COR-L47 (cell line): ENCODE data around the gene GPX2.

ENCODE experiments used
- DNase-seq: peaks from one replicate; lab custom pipeline; 2025; lab: John Stamatoyannopoulos, UW

The GPX2 gene

GRCh38 chr14:64960762-64961276 is 18.3 kb upstream of the GPX2 start:
- no peak for DNase-seq

GRCh38 chr14:64958743-64959142 is 16.2 kb upstream of the GPX2 start:
- no peak for DNase-seq

GRCh38 chr14:64958201-64958600 is 15.7 kb upstream of the GPX2 start:
- DNase-seq, result no peak

GRCh38 chr14:64956697-64957406 is 14.3 kb upstream of the GPX2 start:
- DNase-seq, result no peak

GRCh38 chr14:64955297-64955696 is 12.8 kb upstream of the GPX2 start:
- no peak for DNase-seq

DNA sequence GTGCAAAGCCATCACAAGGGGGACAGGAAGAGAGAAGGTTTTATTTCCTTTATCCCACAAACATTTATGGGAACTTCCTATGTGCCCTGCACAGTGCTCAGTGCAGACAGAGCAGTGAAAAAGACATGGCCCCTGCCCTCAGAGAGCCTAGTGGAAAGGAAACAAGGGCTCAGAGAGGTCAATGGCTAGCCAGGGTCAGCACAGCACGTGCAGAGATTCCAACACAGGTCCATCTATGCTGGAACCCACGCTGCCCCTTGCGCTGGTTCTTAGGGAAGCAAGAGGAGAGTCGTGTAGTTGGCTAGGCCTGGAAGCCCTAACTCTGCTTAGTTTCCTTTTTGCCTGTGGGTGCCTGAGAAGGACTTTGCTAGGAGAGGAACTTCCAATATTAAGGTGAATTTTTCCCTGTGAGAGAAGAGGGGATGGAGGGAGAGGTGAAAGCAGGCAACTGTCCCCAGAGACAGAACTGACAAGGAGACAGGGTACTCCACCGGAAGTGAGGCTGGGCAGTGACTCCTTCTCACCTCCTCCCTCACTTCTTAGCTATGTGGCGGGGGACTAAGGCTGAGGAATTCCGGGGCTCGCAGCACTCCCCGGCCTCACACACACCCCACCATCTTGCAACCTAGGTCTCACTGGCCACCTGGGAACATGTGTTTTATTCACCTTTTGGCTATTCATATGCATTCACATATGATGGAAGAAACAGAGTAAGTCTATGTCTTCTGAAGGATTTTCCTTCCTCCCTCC is 12.1 kb upstream of the GPX2 start:
- no peak for DNase-seq

- no peak for DNase-seq
Measured at GRCh38 chr14:64953661-64954060, 11.1 kb upstream of the GPX2 start.

DNA sequence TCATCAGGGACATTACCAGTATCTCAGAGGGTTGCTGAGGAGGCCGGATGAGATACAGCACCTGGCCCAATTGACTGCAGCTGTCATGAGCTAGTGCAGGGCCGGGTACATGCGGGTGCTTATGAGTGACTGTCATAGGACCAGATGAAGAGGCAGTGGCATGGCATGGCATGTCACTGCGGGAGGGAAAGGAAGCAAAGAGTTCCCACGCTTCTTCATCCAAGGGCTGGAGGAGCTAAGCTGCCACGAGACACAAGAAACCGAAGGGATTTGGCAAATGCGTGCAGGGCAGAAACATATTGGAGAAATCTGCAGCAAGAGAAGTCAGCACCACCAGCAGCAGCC is 10.7 kb upstream of the GPX2 start:
- no peak for DNase-seq

DNA sequence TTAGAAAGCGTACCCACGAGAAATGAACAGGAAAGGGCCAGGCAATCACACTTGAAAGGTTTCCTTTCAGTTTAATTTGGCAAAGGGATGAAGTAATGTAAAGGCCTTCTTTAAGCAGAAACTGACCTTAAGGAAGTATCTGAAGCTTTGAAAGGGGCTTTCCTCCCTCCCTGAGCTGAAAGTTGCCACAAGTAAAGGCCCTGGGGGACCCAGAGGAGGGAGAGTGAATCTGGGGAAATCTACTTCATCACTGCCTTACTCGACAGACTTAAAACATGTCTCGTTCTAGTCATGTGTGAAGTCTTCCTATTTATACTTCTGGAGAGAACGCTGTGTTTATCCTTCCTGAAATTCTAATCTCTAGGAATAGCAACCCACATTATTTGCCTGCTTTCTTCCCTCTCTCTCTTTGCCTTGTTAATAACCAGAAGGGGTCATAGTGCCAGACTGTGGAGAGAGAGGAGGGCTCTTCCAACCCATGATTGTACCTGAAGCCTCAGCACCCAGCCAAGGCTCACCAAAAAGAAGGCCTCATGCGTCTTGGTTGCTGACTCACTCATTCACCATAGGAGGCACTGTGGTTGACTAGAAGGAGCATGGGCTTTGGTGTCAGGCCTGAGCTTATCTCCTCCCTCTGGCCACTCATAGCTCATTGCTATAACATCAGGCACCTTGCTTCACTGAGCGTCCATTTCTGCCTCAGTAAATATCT is 10.2 kb upstream of the GPX2 start:
- DNase-seq, result no peak

- no peak for DNase-seq
Measured at GRCh38 chr14:64951724-64952123, 9.2 kb upstream of the GPX2 start.

DNA sequence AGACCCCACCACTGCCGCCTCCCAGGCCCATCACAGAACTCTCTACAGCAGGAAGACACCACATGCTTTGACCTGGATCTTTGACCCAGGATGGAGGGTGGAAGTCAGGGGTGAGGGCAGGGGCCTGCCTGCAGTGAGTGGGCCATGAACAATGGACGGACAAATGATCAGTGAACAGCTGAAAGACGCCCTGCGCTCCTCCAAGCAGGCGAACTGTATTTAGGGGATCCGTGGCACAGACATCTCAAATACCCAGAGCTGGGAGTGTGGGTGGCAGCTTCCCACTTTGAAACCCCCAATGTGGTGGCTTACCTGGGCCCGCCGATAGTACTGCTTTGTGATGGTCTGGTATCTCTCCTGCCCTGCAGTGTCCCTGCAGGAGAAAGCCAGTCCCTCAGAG is 8.7 kb upstream of the GPX2 start:
- no peak for DNase-seq

DNA sequence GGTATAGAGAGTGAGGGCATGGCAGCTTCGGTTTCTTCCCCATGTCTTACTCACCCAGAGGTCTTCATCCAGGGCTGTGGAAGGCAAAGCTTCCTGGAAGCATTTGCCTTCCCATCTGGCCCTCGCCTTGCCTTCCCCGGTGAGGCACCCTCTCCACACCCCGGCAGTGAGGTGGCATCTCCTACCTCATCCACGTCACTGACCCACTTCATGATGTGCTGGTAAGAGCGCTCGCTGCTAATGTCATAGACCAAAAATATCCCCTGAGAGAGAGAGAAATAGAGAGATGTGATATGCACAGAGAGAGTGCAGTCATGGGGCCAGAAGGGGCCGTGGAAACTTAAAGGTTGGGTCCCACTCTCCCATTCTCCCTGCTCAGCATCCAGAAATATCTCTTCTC is 8.3 kb upstream of the GPX2 start:
- no peak for DNase-seq

GRCh38 chr14:64948612-64949210 is 6.2 kb upstream of the GPX2 start:
- no peak for DNase-seq

DNA sequence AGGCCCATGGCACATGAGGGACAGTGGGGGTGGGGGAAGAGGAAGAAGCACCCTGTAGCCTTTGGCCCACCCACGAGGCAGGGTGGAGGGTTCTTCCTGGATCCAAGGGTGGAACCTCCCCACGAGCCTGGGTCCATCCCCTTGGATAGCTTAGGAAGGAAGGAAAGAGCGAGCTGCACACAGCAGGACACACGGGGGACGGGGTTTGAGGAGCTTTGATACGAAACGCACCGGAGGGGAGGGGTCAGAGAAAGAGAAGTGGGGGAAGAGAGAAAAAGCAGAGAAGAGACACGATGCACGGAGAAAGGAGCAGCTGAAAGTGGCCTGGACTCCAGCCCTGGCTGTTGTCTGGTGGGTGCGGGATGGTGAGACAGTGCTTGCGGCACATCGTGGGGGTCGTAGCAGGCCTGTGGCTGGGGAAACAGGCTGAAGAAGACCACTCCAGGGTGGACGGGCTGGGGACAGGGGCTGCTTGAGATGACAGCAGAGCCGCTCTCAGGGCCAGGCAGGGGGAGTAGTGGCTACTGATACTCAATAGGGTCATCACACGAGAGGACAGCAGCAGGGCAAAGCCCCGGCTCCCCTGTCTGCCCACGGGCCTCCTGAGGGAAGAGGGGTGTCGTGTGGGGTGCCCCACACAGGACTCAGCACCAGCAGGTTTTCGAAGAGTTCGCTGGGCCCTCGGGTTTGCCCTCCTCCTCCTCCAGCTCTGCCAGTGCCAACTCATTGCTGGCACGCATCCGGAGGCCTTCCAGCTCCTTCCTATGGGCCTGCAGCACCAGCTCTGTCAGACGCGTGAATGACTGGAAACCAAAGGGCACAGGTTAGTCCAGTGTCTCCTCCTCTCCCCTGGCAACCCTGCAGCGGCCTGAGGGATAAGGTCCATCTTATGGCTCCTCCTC is 5.4 kb upstream of the GPX2 start:
- DNase-seq, result no peak

DNA sequence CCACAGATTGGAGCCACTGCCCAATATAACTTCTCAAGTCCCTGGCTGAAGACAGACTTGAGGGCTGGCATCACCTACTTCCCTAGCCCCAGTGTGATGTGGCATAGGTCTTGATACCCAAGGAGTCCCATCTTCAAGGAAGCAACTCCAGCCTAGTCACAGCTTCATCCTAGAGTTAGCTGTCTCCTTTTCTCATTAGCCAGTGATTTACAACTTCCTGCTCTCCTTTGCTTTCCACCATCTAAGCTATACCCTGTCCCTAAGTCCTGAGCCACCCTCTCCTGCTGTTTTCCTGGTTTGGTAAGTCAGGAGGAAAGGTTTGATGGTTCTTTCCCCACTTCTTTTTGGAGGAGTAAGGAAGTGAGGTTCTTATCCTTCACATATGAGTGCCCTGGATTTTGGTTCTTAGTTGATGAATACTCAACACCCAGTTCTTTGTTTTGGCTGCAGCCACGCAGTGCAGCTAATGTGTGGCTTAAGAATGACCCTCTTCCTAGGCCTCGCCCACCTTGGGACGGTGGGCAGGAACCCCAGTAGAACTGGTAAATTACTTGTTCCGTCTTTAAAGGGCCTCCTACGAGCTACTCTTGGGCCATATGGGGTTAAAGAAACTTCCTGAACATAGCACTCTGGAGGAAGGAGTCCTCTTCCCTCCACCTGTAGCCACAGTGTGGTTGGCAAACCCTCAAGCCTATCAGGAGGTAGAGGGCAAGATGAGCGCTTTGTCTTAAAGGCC is 3.9 kb upstream of the GPX2 start:
- no peak for DNase-seq

DNA sequence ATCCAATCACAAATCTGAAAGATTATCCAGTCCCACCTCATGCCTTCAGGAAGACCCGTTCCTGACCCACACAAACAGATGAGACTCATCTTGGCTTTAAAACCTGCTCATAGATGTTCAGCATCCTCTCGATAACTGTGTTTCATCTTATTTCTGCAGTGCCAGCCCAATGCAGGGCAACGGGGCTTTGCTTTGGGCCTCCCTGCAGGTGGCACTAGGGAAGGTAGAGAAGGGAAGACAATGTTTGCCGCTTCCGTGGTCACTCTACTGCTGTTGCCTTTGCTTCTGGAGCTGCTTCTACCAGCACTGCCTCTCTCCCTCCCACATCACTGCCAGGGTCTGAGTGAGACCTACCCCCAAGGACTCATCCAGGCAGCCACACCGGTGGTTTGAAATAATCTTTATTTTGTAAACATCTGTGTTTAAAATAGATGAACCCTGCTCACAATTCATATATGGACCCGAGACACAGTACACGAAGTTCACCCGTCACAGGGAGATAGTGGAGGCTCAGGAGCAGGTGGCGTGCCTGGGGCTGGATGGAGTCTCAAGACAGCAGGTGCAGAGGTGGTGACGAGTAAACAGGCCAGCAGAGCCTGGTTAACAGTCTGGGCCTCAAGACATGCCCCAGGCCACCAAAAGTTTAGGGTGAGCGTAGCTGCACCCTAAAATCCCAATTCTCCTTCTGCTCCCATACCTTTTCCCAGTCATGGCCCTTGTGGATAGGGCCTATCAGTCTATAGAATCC is 3.1 kb upstream of the GPX2 start:
- no peak for DNase-seq

- no peak for DNase-seq
Measured at GRCh38 chr14:64944861-64945260, 2.3 kb upstream of the GPX2 start.

GRCh38 chr14:64944041-64944440 is 1.5 kb upstream of the GPX2 start:
- DNase-seq, result no peak

DNA sequence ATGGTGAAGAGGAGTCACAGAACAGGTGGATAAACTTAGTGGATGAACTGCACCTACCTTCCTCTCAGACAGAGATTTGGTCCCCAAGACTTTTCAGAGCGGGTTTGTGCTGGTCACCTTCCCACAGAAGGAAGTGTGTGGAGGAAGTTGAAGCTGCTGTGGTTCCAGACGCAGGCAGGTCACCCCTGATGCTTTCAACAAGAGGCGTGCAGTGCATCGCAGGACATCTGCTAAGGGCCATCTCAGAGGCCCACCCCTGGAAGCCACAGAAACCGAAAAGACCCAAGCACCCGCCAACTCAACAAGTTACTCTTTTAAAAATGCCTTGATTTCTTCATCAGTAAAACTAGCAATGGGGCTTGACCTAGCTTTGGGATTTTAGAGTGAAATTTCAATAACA is 1.0 kb upstream of the GPX2 start:
- no peak for DNase-seq

- no peak for DNase-seq
Measured at GRCh38 chr14:64940336-64940910, 2.1 kb downstream of the GPX2 start.
